Mammary epithelial cell (primary cell): ENCODE results near the gene GOLGA7B.

ENCODE experiments used
- CTCF ChIP-seq, 2 donors: IDR thresholded peaks in 1 of 2; conservative IDR thresholded peaks in 1 of 2; 2 replicates each; pipeline ENCODE4 v1.5.1; 2011 to 2012; ENCODE audit warnings: inconsistent platforms in 2 of 2, low read length in 2 of 2, mild to moderate bottlenecking in 2 of 2, control low read depth in 1 of 2, low read depth in 1 of 2; ENCODE audit not compliant: insufficient read depth in 1 of 2; ENCODE audit errors: extremely low read depth in 1 of 2
- EZH2 ChIP-seq: IDR thresholded peaks from 2 replicates; pipeline ENCODE4 v1.6.1; 2012; ENCODE audit warnings: low read length, inconsistent platforms, borderline replicate concordance

GRCh38 chr10:97875391-97875790 is 25.7 kb downstream of the GOLGA7B start:
- TF ChIP-seq CTCF (conservative IDR thresholded peaks at IDR 0.05 in 1 of 2, IDR thresholded peaks at IDR 0.05 in 1 of 2; ENCODE audit: extremely low read depth in 1 of 2, insufficient read depth in 1 of 2, low read depth in 1 of 2, low read length in 2 of 2) (no peak), EZH2 (no peak)
